GM19372 (cell line): ENCODE results near the gene SLC4A3.

Experiments
- ATAC-seq: cut with Tn5 transposase; IDR thresholded peaks from one replicate; pipeline ENCODE4 v1.9.1; 2021; ENCODE audit warnings: mild to moderate bottlenecking, low read depth, moderate library complexity; ENCODE audit not compliant: unreplicated experiment

SLC4A3 gene

DNA sequence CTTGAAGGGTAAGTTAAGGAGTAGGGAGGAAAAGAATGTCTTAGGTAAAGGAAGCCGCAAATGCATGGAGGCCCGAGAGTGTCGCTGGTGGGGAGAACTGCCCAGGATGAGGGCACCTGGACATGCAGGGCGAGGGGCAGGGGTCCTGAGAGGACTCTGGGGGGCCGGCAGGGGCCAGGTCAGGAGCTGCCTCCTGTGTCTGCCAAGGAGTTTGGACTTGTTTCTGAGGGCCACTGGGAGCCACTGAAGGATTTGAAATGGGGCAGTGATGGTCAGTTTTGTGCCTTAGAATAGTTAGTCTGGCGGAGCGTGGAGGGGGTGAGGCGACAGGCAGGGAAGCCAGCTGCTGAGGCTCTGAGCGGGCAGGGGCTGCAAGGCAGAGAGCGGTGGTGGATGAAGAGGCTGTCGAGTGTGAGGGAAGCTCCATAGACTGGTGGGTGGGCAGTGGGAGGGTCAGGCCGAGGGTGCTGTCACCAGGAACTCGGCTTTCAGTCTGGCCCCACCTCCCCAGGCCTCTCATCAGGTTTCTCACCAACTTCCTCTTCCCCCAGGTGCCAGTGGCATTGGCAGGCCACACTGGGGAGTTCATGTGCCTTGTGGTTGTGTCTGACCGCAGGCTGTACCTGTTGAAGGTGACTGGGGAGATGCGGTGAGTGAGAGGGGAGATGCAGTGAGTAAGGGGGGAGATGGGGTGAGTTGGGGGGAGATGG lies 14.7 kb upstream of the SLC4A3 start:
- no peak for ATAC-seq

DNA sequence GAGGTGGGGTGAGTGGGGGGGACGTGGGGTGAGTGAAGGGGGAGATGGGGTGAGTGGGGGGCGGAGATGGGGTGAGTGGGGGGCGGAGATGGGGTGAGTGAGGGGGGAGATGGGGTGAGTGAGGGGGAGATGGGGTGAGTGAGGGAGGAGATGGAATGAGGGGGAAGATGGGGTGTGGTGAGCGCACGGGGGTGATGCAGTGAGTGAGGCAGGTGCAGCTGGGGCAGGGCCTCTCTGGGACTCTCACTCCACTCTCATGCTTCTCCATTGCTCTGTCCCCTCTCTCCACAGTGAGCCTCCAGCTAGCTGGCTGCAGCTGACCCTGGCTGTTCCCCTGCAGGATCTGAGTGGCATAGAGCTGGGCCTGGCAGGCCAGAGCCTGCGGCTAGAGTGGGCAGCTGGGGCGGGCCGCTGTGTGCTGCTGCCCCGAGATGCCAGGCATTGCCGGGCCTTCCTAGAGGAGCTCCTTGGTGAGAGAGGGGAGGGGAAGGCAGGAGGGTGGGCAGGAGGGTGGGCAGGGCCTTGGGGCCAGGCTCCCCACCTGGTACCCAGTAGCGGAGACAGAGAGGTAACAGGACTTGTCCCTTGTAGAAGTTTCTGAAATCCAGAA lies 13.9 kb upstream of the SLC4A3 start:
- no peak for ATAC-seq

GRCh38 chr2:219614076-219614860 lies 13.2 kb upstream of the SLC4A3 start:
- no peak for ATAC-seq

DNA sequence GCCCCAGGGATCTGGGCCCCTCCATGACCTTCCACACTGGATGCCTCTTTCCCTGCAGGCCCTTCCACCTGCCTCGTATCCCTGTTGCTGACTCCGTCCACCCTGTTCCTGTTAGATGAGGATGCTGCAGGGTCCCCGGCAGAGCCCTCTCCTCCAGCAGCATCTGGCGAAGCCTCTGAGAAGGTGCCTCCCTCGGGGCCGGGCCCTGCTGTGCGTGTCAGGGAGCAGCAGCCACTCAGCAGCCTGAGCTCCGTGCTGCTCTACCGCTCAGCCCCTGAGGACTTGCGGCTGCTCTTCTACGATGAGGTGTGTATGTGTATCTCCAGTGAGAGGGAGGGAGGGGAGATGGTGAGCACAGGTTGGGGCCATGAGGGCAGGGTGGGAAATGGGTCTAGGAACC lies 12.4 kb upstream of the SLC4A3 start:
- ATAC-seq, result no peak

DNA sequence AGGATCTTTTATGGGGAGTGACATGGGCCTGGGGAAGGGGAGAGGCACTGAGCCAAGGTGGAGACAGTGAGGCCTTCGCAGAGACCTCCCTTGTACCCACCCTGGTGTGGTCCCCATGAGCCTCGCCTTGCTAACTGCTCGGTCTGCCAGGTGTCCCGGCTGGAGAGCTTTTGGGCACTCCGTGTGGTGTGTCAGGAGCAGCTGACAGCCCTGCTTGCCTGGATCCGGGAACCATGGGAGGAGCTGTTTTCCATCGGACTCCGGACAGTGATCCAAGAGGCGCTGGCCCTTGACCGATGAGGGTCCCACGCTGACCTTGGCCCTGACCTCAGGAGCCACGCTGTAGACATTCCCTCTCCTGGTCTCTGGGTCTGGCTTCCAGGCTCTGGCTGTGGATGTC lies 11.5 kb upstream of the SLC4A3 start:
- ATAC-seq, result no peak

DNA sequence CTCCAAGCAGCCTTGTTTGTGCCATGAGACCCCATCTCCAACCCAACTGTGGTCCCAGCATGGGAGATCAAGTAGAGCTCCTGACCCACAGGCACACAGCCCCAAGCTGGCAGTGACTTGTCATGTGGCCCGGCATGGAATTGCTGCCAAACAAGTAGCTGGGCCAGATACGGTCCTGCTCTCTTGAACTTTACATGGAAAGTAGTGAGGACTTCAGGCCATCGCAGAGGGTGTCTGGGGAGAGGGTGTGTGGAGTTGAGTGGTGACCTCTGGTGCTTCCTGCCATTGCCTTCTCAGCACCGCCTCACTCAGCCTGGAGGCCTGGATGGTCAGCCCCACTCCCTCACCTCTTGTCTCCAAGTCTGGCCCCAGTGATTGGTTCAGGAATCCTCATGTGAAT lies 10.9 kb upstream of the SLC4A3 start:
- ATAC-seq, result no peak

GRCh38 chr2:219618733-219619122 lies 8.7 kb upstream of the SLC4A3 start:
- no peak for ATAC-seq

GRCh38 chr2:219619235-219619634 lies 8.2 kb upstream of the SLC4A3 start:
- no peak for ATAC-seq

DNA sequence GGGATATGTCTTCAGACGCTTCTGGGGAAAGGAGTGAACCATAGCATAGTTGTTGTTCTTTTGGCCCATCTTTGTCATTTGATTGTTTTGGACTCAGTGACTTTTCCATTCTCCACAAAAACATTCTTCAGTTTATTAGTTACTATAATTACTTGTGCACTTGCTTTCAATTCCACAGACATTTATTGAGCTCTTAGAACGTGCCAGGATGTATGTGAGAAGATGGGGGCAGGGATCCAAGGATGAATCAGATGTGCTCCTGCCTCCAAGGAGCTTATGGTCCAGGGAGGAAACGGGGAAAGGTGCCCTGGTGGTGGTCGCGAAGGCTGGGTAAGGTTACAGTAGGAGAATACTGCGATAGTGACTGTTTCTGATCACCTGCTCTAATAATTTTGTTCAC lies 6.9 kb upstream of the SLC4A3 start:
- no peak for ATAC-seq

- ATAC-seq, result no peak
Observed at GRCh38 chr2:219621935-219622334, 5.5 kb upstream of the SLC4A3 start.

DNA sequence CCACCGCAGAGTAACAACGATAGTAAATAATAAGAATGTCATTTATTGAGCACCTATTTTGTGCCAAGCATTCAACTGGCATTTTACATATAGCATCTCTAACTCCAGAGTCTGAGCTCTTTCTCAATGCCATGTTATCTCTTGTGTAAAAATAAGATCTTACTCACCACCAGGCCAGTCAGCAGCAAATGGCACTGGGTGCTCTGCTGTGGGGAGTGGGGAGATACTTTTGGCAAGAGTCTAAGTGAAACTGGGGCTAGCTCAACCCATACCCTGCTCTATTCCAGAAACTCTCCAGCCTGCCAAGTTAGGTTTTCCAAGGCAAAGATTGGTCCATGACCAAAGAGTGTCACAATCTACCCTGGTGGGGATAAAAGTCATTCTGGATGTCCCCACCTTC lies 5.0 kb upstream of the SLC4A3 start:
- ATAC-seq, result no peak

- ATAC-seq, result no peak
Observed at GRCh38 chr2:219624565-219624964, 2.9 kb upstream of the SLC4A3 start.

DNA sequence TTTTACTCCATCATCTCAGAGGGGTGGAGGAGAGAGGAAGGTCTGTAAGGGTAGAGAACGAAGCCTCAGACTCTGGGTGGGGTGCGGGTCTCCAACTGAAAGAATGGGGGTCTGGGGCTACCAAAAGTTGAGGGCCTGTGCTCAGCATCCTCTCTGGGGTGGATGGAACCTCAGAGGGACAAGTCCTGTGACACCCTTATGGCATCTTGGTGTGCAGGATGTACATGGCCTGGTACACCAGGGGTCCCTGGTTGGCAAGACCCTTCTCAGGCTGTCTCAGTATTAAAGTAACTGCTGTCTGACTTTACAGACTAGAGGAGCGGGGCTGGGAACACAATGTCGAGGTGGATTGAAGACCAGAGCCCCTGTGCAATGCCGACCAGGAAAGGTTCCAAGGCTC lies 2.3 kb upstream of the SLC4A3 start:
- no peak for ATAC-seq

DNA sequence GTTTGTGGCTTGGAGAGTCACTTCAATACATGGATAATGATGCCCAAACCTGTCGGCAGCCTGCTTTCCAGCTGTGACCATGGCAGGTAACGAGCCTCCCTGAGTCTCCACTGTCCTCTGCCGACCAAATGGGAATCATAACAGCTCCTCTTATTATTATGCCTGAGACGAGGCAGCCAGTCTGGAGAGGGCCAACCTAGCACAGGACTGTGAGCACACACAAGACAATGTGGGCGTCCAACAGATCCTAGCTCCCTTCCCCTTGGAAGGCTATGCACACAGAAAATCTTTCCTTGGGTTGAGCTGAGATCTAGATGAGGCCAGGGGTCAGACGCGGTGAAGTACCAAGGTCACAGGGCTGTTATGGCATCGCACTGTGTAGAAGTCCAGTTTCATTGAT lies 890 bp upstream of the SLC4A3 start:
- no peak for ATAC-seq

GRCh38 chr2:219628235-219628985 lies 980 bp downstream of the SLC4A3 start:
- no peak for ATAC-seq

GRCh38 chr2:219628986-219629901 lies 1.8 kb downstream of the SLC4A3 start:
- ATAC-seq, result no peak

- no peak for ATAC-seq
Observed at GRCh38 chr2:219629976-219630695, 2.7 kb downstream of the SLC4A3 start.

- no peak for ATAC-seq
Observed at GRCh38 chr2:219630770-219631405, 3.5 kb downstream of the SLC4A3 start.

GRCh38 chr2:219631406-219631891 lies 4.0 kb downstream of the SLC4A3 start:
- ATAC-seq, result no peak
